GM15510 (cell line): ENCODE data around the gene ETFB.
A peak's percentile ranks its signal among the peaks of the same experiment; 100 is the strongest.

Experiments
- POLR2A ChIP-seq: IDR thresholded peaks from 3 replicates; pipeline ENCODE4 v1.6.1; 2011; ENCODE audit warnings: borderline replicate concordance; ENCODE audit not compliant: insufficient read length; ENCODE audit errors: extremely low read depth

The ETFB gene

GRCh38 chr19:51342631-51343569, 23.3 kb downstream of the ETFB start:
- no peak for TF ChIP-seq POLR2A

GRCh38 chr19:51341976-51342580, 24.1 kb downstream of the ETFB start, which contains the start of gene VSIG10L:
TSS of gene VSIG10L (minus strand) at chr19:51342139. CDS start at chr19:51342124, 15 bp downstream.
- no peak for TF ChIP-seq POLR2A

GRCh38 chr19:51341066-51341465, 25.1 kb downstream of the ETFB start:
- no peak for TF ChIP-seq POLR2A

- peak; percentile 33 for TF ChIP-seq POLR2A
Observed at GRCh38 chr19:51339687-51340656, 26.2 kb downstream of the ETFB start.

- no peak for TF ChIP-seq POLR2A
Observed at GRCh38 chr19:51339313-51339686, 26.9 kb downstream of the ETFB start.

- TF ChIP-seq POLR2A = no peak
Observed at GRCh38 chr19:51338563-51339312, 27.4 kb downstream of the ETFB start.

GRCh38 chr19:51337861-51338562, 28.2 kb downstream of the ETFB start:
- no peak for TF ChIP-seq POLR2A

GRCh38 chr19:51337141-51337860, 28.9 kb downstream of the ETFB start:
- no peak for TF ChIP-seq POLR2A

- TF ChIP-seq POLR2A = no peak
Observed at GRCh38 chr19:51333836-51334460, 32.2 kb downstream of the ETFB start.

- no peak for TF ChIP-seq POLR2A
Observed at GRCh38 chr19:51331716-51332115, 34.5 kb downstream of the ETFB start.

- TF ChIP-seq POLR2A = no peak
Observed at GRCh38 chr19:51331193-51331592, 35.0 kb downstream of the ETFB start.

- no peak for TF ChIP-seq POLR2A
Observed at GRCh38 chr19:51330366-51330765, 35.8 kb downstream of the ETFB start.
